Measurements from ENCODE around the gene UBQLNL.

Gene UBQLNL

DNA sequence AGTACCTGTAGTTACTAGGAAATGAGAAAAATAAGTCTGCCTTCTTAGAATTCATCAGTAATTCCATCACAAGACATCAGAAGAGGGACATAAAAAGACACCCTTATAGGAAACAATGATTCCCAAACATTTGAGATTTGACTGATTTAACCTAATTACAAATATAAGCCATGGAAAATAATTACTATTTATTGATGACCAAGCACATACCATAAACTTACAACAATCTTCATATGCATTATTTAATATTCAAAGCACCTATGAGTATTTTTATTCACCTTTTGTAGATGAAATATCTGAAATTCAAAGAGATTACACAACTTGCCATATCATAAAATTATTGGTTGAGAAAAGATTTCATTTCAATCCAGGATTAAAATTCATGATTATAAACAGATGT, 42.6 kb downstream of the UBQLNL start:
- FAIRE-seq = no peak
- TF ChIP-seq, protein P1, sequence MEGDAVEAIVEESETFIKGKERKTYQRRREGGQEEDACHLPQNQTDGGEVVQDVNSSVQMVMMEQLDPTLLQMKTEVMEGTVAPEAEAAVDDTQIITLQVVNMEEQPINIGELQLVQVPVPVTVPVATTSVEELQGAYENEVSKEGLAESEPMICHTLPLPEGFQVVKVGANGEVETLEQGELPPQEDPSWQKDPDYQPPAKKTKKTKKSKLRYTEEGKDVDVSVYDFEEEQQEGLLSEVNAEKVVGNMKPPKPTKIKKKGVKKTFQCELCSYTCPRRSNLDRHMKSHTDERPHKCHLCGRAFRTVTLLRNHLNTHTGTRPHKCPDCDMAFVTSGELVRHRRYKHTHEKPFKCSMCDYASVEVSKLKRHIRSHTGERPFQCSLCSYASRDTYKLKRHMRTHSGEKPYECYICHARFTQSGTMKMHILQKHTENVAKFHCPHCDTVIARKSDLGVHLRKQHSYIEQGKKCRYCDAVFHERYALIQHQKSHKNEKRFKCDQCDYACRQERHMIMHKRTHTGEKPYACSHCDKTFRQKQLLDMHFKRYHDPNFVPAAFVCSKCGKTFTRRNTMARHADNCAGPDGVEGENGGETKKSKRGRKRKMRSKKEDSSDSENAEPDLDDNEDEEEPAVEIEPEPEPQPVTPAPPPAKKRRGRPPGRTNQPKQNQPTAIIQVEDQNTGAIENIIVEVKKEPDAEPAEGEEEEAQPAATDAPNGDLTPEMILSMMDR (IDR thresholded peaks at IDR 0.05; ENCODE audit: insufficient read depth, missing control alignments) = no peak
- DNase-seq (ENCODE audit: insufficient read length, low spot score) = no peak

- no peak for FAIRE-seq
- TF ChIP-seq, protein P1 (IDR thresholded peaks at IDR 0.05; ENCODE audit: insufficient read depth, missing control alignments) = no peak
- no peak for DNase-seq (ENCODE audit: insufficient read length, low spot score)
These were observed 49.0 kb downstream of the UBQLNL start for GRCh38 chr11:5467527-5467926.

All from D721Med (cell line).